Mammary epithelial cell (primary cell): ENCODE results near the gene ERBB2.

Experiments
- CTCF ChIP-seq, 2 donors: IDR thresholded peaks in 1 of 2; conservative IDR thresholded peaks in 1 of 2; 2 replicates each; pipeline ENCODE4 v1.5.1; 2011 to 2012; ENCODE audit warnings: inconsistent platforms in 2 of 2, low read length in 2 of 2, mild to moderate bottlenecking in 2 of 2, control low read depth in 1 of 2, low read depth in 1 of 2; ENCODE audit not compliant: insufficient read depth in 1 of 2; ENCODE audit errors: extremely low read depth in 1 of 2
- EZH2 ChIP-seq: IDR thresholded peaks from 2 replicates; pipeline ENCODE4 v1.6.1; 2012; ENCODE audit warnings: low read length, inconsistent platforms, borderline replicate concordance

- TF ChIP-seq CTCF (conservative IDR thresholded peaks at IDR 0.05 in 1 of 2, IDR thresholded peaks at IDR 0.05 in 1 of 2; ENCODE audit: extremely low read depth in 1 of 2, insufficient read depth in 1 of 2, low read depth in 1 of 2, low read length in 2 of 2) (no peak), EZH2 (no peak)
Observed at GRCh38 chr17:39740357-39741111, 40.7 kb downstream of the ERBB2 start.
